ENCODE results near the gene KRTAP4-8. TPM values are rescaled to one million over a fixed set of nuclear protein-coding genes. Genes with fewer than 3 reads are reported as not detected.
"Not testable (repeated sequence)": the region's sequence is repeated elsewhere in the genome, so short reads cannot be mapped to it uniquely, and the experiment has no call there.

The KRTAP4-8 gene
- total RNA-seq, 1 experiment from 2014 or later = not detected

DNA sequence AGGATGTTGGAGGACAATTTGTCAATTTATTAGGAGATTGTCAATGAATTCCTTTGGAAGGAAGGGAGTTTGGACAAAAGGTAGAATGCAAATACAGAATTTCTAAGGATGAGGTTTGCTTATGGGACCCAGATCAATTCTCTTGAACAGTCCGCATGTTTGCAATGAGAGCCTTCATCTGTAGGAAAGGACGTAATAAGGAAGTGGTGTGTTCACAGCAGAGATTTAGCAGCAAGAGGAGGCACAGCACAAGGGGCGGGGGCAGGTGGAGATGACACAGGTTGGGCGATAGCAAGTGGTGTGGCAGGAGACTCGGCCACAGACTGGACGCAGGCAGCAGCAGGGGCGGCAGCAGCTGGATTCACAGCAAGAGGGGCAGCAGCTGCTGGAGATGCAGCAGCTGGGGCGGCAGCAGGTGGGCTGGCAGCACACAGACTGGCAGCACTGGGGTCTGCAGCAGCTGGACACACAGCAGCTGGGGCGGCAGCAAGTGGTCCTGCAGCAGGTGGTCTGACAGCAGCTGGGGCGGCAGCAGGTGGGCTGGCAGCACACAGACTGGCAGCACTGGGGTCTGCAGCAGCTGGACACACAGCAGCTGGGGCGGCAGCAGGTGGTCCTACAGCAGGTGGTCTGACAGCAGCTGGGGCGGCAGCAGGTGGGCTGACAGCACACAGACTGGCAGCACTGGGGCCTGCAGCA lies 25.5 kb upstream of the KRTAP4-8 start:
- POLR2A ChIA-PET; H3K4me1 ChIP-seq (ENCODE audit: control insufficient read depth, insufficient read depth, low read length); H3K27ac ChIP-seq (ENCODE audit: low read length); in situ Hi-C loops (cut with HindIII; ENCODE audit: low pct_unique_long_range_greater_than_20kb, low sequenced_read_pairs); BruUV-seq (replicated peaks); H3K27me3 ChIP-seq (ENCODE audit: control insufficient read depth, insufficient read depth, low read length); H3K4me3 ChIP-seq (ENCODE audit: low read depth in 2 of 2, low read length in 2 of 2); ATAC-seq; intact Hi-C loops (cut with micrococcal nuclease; ENCODE audit: unreplicated experiment); H3K36me3 ChIP-seq (ENCODE audit: control insufficient read depth, insufficient read depth, low read length); DNase-seq (ENCODE audit: low read depth, low spot score); CTCF ChIA-PET; H3K9me3 ChIP-seq (ENCODE audit: control insufficient read depth, insufficient read depth, low read depth, low read length): not testable (repeated sequence)

GRCh38 chr17:41121742-41122141 lies 23.8 kb upstream of the KRTAP4-8 start:
- ATAC-seq = no peak
- intact Hi-C loops (cut with micrococcal nuclease; ENCODE audit: unreplicated experiment) (no loop called here), in situ Hi-C loops (cut with HindIII; ENCODE audit: low pct_unique_long_range_greater_than_20kb, low sequenced_read_pairs) (no loop called here)
- H3K36me3 ChIP-seq (ENCODE audit: control insufficient read depth, insufficient read depth, low read length) = no peaks in the 10 kb centered on the region
- no peaks in the 10 kb centered on the region for H3K27me3 ChIP-seq (ENCODE audit: control insufficient read depth, insufficient read depth, low read length)
- H3K9me3 ChIP-seq (ENCODE audit: control insufficient read depth, insufficient read depth, low read depth, low read length) = no peaks in the 10 kb centered on the region
- no peak overlapping the region for H3K27ac ChIP-seq (ENCODE audit: low read length)
- ChIA-PET POLR2A (no interaction called here), CTCF (no interaction called here)
- DNase-seq (ENCODE audit: low read depth, low spot score) = no peak
- no peak for TF ChIP-seq TCF7L2 (IDR thresholded peaks at IDR 0.05; ENCODE audit: low read depth, low read length)
- TF ChIP-seq, protein P1, sequence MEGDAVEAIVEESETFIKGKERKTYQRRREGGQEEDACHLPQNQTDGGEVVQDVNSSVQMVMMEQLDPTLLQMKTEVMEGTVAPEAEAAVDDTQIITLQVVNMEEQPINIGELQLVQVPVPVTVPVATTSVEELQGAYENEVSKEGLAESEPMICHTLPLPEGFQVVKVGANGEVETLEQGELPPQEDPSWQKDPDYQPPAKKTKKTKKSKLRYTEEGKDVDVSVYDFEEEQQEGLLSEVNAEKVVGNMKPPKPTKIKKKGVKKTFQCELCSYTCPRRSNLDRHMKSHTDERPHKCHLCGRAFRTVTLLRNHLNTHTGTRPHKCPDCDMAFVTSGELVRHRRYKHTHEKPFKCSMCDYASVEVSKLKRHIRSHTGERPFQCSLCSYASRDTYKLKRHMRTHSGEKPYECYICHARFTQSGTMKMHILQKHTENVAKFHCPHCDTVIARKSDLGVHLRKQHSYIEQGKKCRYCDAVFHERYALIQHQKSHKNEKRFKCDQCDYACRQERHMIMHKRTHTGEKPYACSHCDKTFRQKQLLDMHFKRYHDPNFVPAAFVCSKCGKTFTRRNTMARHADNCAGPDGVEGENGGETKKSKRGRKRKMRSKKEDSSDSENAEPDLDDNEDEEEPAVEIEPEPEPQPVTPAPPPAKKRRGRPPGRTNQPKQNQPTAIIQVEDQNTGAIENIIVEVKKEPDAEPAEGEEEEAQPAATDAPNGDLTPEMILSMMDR (IDR thresholded peaks at IDR 0.05) = no peak
- TF ChIP-seq POLR2AphosphoS5 (IDR thresholded peaks at IDR 0.05; ENCODE audit: low read depth, low read length) = no peak
- no peak for TF ChIP-seq SIN3A (IDR thresholded peaks at IDR 0.05; ENCODE audit: borderline replicate concordance, insufficient read depth, low read depth, low read length)
- TF ChIP-seq, protein P2, sequence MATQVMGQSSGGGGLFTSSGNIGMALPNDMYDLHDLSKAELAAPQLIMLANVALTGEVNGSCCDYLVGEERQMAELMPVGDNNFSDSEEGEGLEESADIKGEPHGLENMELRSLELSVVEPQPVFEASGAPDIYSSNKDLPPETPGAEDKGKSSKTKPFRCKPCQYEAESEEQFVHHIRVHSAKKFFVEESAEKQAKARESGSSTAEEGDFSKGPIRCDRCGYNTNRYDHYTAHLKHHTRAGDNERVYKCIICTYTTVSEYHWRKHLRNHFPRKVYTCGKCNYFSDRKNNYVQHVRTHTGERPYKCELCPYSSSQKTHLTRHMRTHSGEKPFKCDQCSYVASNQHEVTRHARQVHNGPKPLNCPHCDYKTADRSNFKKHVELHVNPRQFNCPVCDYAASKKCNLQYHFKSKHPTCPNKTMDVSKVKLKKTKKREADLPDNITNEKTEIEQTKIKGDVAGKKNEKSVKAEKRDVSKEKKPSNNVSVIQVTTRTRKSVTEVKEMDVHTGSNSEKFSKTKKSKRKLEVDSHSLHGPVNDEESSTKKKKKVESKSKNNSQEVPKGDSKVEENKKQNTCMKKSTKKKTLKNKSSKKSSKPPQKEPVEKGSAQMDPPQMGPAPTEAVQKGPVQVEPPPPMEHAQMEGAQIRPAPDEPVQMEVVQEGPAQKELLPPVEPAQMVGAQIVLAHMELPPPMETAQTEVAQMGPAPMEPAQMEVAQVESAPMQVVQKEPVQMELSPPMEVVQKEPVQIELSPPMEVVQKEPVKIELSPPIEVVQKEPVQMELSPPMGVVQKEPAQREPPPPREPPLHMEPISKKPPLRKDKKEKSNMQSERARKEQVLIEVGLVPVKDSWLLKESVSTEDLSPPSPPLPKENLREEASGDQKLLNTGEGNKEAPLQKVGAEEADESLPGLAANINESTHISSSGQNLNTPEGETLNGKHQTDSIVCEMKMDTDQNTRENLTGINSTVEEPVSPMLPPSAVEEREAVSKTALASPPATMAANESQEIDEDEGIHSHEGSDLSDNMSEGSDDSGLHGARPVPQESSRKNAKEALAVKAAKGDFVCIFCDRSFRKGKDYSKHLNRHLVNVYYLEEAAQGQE (IDR thresholded peaks at IDR 0.05; ENCODE audit: insufficient read depth in 1 of 2, low read depth in 2 of 2, low read length in 1 of 2) = no peak
- no peak overlapping the region for H3K4me3 ChIP-seq (ENCODE audit: low read depth in 2 of 2, low read length in 2 of 2)
- no TSS peak for BruUV-seq (replicated peaks)
- H3K4me1 ChIP-seq (ENCODE audit: control insufficient read depth, insufficient read depth, low read length) = no peaks in the 10 kb centered on the region

- ATAC-seq = 0 out of 2 replicates have a peak, but pooled peaks have one; percentile 48
- H3K4me3 ChIP-seq (ENCODE audit: low read depth in 2 of 2, low read length in 2 of 2); H3K27ac ChIP-seq (ENCODE audit: low read length); H3K9me3 ChIP-seq (ENCODE audit: control insufficient read depth, insufficient read depth, low read depth, low read length); H3K4me1 ChIP-seq (ENCODE audit: control insufficient read depth, insufficient read depth, low read length); in situ Hi-C loops (cut with HindIII; ENCODE audit: low pct_unique_long_range_greater_than_20kb, low sequenced_read_pairs); intact Hi-C loops (cut with micrococcal nuclease; ENCODE audit: unreplicated experiment); POLR2A ChIA-PET; H3K36me3 ChIP-seq (ENCODE audit: control insufficient read depth, insufficient read depth, low read length); CTCF ChIA-PET; DNase-seq (ENCODE audit: low read depth, low spot score); BruUV-seq (replicated peaks); H3K27me3 ChIP-seq (ENCODE audit: control insufficient read depth, insufficient read depth, low read length): not testable (repeated sequence)
These were observed 22.1 kb upstream of the KRTAP4-8 start for GRCh38 chr17:41119696-41120690.

All from Panc1 (cell line).